ENCODE data around the gene GUCY1A1.

Gene GUCY1A1

GRCh38 chr4:155709918-155710317, 43.3 kb downstream of the GUCY1A1 start:
- H3K4me3 ChIP-seq (ENCODE audit: low read depth, low read length), result no peak overlapping the region
- no peak for DNase-seq (ENCODE audit: low read depth)
- TF ChIP-seq CTCF (IDR thresholded peaks at IDR 0.05; ENCODE audit: low read depth, low read length, missing control alignments), result no peak

- no peak for DNase-seq (ENCODE audit: low read depth)
- no peak overlapping the region for H3K4me3 ChIP-seq (ENCODE audit: low read depth, low read length)
- no peak for TF ChIP-seq CTCF (IDR thresholded peaks at IDR 0.05; ENCODE audit: low read depth, low read length, missing control alignments)
Measured at GRCh38 chr4:155711556-155711955, 44.9 kb downstream of the GUCY1A1 start.

GRCh38 chr4:155712846-155713245, 46.2 kb downstream of the GUCY1A1 start:
- TF ChIP-seq CTCF (IDR thresholded peaks at IDR 0.05; ENCODE audit: low read depth, low read length, missing control alignments), result no peak
- no peak for DNase-seq (ENCODE audit: low read depth)
- no peak overlapping the region for H3K4me3 ChIP-seq (ENCODE audit: low read depth, low read length)

- TF ChIP-seq CTCF (IDR thresholded peaks at IDR 0.05; ENCODE audit: low read depth, low read length, missing control alignments), result no peak
- DNase-seq (ENCODE audit: low read depth), result no peak
- no peak overlapping the region for H3K4me3 ChIP-seq (ENCODE audit: low read depth, low read length)
Measured at GRCh38 chr4:155713911-155714310, 47.3 kb downstream of the GUCY1A1 start.

GRCh38 chr4:155722336-155722735, 55.7 kb downstream of the GUCY1A1 start:
- no peak for DNase-seq (ENCODE audit: low read depth)
- no peak overlapping the region for H3K4me3 ChIP-seq (ENCODE audit: low read depth, low read length)
- TF ChIP-seq CTCF (IDR thresholded peaks at IDR 0.05; ENCODE audit: low read depth, low read length, missing control alignments), result no peak

GRCh38 chr4:155722816-155723499, 56.3 kb downstream of the GUCY1A1 start:
- no peak for TF ChIP-seq CTCF (IDR thresholded peaks at IDR 0.05; ENCODE audit: low read depth, low read length, missing control alignments)
- no peak for DNase-seq (ENCODE audit: low read depth)
- no peak overlapping the region for H3K4me3 ChIP-seq (ENCODE audit: low read depth, low read length)

- DNase-seq (ENCODE audit: low read depth), result no peak
- no peak for TF ChIP-seq CTCF (IDR thresholded peaks at IDR 0.05; ENCODE audit: low read depth, low read length, missing control alignments)
- no peak overlapping the region for H3K4me3 ChIP-seq (ENCODE audit: low read depth, low read length)
Measured at GRCh38 chr4:155724731-155725130, 58.1 kb downstream of the GUCY1A1 start.
